HUES48 (cell line): ENCODE data around the gene GHRH.

Source experiments
- H3K27ac ChIP-seq: one replicate; pipeline ENCODE4 v1.7.0; 2013; ENCODE audit warnings: low read depth, low read length, inconsistent platforms
- H3K27me3 ChIP-seq: 2 replicates; pipeline ENCODE4 v1.6.1; 2013; ENCODE audit warnings: mild to moderate bottlenecking, low read length; ENCODE audit not compliant: control insufficient read depth, insufficient read depth
- H3K36me3 ChIP-seq: 2 replicates; pipeline ENCODE4 v1.6.1; 2013; ENCODE audit warnings: low read length; ENCODE audit not compliant: control insufficient read depth, insufficient read depth
- H3K4me1 ChIP-seq: 2 replicates; pipeline ENCODE4 v1.6.1; 2013; ENCODE audit warnings: mild to moderate bottlenecking, low read length; ENCODE audit not compliant: control insufficient read depth, insufficient read depth
- H3K4me3 ChIP-seq: 2 replicates; pipeline ENCODE4 v1.5.1; 2013; ENCODE audit warnings: mild to moderate bottlenecking, low read depth, low read length
- H3K9ac ChIP-seq: 2 replicates; pipeline ENCODE4 v1.6.1; 2013; ENCODE audit warnings: mild to moderate bottlenecking, low read depth, low read length, moderate library complexity
- H3K9me3 ChIP-seq: 2 replicates; pipeline ENCODE4 v1.6.1; 2013; ENCODE audit warnings: low read length; ENCODE audit not compliant: control insufficient read depth, insufficient read depth

GHRH gene

DNA sequence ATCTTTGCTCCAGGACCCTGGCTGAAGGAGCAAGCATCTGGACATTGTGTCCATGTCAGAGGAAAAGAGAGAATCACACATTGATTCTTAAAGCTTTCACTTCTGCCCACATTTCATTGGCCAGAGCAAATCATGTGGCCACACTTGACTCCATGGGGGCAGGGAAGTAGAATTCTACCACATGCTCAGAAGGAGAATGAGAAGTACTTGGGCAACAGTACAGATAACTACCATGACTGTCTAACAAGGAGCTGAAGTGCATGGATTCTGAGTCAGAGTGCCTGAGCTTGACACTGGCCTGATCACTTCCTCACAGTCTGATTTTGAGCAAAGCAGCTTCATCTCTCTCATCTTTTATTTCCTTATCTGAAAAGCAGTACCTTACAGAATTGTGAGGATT lies 38.6 kb downstream of the GHRH start:
- Histone ChIP-seq H3K9me3 (no peaks in the 10 kb centered on the region), H3K9ac (no peak overlapping the region), H3K4me3 (no peak overlapping the region), H3K27ac (no peak overlapping the region), H3K27me3 (no peaks in the 10 kb centered on the region), H3K4me1 (peaks cover 24% of the 10 kb centered on the region), H3K36me3 (peaks cover 93% of the 10 kb centered on the region)

DNA sequence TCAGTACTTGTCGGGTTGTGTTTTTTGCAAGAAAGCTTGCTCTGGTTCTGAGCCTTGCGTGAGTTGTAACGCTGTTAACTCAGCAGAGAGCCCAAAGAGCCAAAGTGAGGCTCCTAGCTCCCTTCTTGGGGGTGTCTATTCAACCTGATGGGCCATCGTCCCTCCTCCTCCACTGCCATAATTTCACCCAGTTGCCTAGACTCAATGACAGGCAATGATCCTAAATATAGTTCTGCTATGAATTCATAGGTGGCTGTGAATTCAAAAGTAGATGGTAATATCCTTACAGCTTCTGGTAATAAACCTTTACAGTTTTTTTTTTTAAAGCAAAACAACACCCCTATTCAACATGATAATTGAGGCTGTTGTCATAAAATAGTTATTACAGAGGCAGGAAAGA lies 39.5 kb downstream of the GHRH start:
- Histone ChIP-seq H3K4me3 (no peak overlapping the region), H3K9ac (no peak overlapping the region), H3K9me3 (no peaks in the 10 kb centered on the region), H3K27ac (no peak overlapping the region), H3K27me3 (no peaks in the 10 kb centered on the region), H3K36me3 (peaks cover 87% of the 10 kb centered on the region), H3K4me1 (0 out of 2 replicates have a peak, but pooled peaks cover 14% of the 10 kb centered on the region)

DNA sequence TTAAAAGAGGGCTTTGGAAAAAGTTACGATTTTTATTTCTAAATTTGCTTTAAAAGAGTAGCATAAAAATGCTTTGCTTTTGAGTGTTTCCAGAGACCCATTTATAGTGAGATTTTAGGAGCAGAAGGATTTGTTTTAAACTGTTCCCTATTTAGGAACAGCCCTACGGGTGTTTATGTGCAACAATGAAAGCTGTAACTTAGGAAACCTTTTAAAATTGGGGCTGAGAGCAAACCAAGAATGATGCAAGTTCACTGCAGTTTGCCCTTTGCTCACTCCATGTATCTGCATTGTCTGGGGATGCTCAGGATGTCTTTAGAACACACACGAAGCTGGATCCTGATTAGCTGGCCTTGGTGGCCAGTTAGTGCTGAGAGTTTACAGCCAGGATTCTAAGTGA lies 40.9 kb downstream of the GHRH start:
- no peak overlapping the region for H3K27ac ChIP-seq
- peaks cover 82% of the 10 kb centered on the region for H3K36me3 ChIP-seq
- H3K9me3 ChIP-seq, result no peaks in the 10 kb centered on the region
- H3K9ac ChIP-seq, result no peak overlapping the region
- no peaks in the 10 kb centered on the region for H3K27me3 ChIP-seq
- no peak overlapping the region for H3K4me3 ChIP-seq
- H3K4me1 ChIP-seq, result 0 out of 2 replicates have a peak, but pooled peaks cover 14% of the 10 kb centered on the region

DNA sequence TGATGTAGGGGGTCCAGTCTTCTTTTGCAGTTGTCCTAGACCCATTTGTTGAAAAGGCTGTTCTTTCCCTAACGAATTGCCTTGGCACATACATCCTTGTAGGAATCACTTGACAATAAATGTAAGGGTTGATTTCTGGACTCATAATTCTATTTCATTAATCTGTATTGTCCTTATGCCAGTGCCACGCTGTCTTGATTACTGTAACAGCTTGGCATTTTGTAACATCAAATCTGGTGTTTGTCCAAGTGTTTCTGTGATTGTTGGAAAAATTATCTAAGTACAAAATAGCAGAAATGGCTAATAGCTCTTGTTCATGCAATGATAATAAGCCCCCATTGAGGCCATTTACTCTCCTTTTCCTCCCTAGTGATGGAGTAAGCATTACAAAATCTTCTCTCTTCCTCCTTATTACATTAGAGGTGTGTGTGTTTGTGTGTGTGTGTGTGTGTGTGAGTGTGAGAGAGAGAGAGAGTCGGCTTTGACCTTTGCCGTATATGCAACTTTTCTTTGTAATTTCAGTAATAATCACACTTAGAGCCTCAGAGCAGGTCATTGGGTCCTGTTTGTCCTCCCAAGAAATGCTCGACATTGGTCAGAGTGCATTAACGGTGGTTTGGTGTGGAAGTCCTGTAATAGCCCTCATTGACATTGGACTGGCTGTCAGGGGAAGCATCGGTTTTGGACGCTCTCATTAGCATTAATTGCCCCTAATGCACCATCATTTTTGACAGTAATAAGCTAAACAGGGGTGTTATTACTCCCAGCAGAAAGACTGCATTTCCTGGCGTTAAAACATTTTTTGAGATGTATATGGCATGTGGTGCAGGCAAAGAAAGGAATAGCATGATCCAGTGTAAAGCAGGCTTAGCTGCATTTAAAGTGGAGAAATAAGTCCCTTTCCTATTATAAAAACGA lies 41.6 kb downstream of the GHRH start:
- no peak overlapping the region for H3K27ac ChIP-seq
- H3K9me3 ChIP-seq, result no peaks in the 10 kb centered on the region
- H3K4me1 ChIP-seq, result 0 out of 2 replicates have a peak, but pooled peaks cover 14% of the 10 kb centered on the region
- peaks cover 82% of the 10 kb centered on the region for H3K36me3 ChIP-seq
- H3K9ac ChIP-seq, result no peak overlapping the region
- H3K27me3 ChIP-seq, result no peaks in the 10 kb centered on the region
- no peak overlapping the region for H3K4me3 ChIP-seq

DNA sequence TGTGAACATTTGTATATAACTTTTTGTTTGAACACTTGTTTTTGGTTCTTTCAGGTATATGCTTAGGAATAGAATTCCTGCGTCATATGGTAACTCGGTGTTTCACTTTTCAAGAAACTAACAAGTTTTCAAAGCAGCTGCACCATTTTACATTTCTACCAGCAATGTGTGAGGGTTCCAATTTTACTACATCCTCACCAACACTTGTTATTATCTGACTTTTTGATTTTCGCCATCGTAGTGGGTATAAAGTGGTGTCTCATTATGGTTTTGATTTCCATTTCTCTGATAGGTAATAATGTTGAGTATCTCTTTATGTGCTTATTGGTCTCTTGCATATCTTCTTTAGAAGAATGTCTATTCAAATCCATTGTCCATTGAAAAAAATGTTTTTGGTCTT lies 42.6 kb downstream of the GHRH start:
- no peak overlapping the region for H3K9ac ChIP-seq
- H3K27me3 ChIP-seq, result no peaks in the 10 kb centered on the region
- H3K9me3 ChIP-seq, result no peaks in the 10 kb centered on the region
- peaks cover 82% of the 10 kb centered on the region for H3K36me3 ChIP-seq
- H3K4me3 ChIP-seq, result no peak overlapping the region
- H3K27ac ChIP-seq, result no peak overlapping the region
- 0 out of 2 replicates have a peak, but pooled peaks cover 14% of the 10 kb centered on the region for H3K4me1 ChIP-seq

DNA sequence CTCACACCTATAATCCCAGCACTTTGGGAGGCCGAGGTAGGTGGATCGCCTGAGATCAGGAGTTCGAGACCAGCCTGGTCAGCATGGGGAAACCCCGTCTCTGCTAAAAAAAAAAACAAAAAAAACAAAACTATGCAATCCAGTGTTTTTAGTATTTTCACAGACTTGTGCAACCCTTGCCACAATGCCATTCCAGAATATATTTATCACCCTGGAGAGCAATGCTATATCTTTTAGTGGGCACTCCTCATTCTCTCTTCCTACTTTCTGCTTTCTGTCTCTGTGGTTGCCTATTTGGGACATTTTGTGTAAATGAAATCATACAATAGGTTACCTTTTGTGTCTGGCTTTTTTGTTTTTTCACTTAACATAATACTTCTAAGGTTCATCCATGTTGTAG lies 43.2 kb downstream of the GHRH start:
- Histone ChIP-seq H3K27me3 (no peaks in the 10 kb centered on the region), H3K27ac (no peak overlapping the region), H3K36me3 (peaks cover 82% of the 10 kb centered on the region), H3K9ac (no peak overlapping the region), H3K4me3 (no peak overlapping the region), H3K9me3 (no peaks in the 10 kb centered on the region), H3K4me1 (0 out of 2 replicates have a peak, but pooled peaks cover 14% of the 10 kb centered on the region)

DNA sequence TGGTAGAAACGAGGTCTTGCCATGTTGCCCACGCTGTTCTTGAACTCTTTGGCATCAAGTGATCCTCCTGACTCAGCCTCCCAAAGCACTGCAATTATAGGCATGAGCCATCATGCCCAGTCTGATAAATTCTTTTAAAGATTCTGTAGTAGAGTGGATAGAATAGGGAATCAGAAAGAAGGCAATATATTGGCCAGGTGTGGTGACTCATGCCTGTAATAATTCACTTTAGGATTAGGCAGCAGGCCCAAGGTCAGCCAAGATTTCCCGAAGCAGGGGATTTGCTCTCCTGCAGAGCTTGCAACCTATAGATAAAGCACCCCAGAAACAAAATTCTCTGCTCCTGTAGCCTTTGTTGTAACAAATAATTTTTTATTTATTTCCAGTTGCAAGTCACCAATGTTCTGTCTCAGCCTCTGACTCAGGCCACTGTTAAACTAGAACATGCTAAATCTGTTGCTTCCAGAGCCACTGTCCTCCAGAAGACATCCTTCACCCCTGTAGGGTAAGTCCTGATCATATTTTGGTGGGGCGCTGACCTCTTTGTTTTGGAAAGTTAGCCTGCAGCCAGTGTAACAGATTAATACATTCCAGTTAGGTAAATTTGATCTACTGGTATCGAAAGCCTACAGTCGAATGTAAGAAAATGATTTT lies 51.8 kb downstream of the GHRH start:
- Histone ChIP-seq H3K36me3 (peaks cover 95% of the 10 kb centered on the region), H3K9me3 (no peaks in the 10 kb centered on the region), H3K4me1 (no peaks in the 10 kb centered on the region), H3K27me3 (no peaks in the 10 kb centered on the region), H3K4me3 (no peak overlapping the region), H3K27ac (no peak overlapping the region), H3K9ac (no peak overlapping the region)

DNA sequence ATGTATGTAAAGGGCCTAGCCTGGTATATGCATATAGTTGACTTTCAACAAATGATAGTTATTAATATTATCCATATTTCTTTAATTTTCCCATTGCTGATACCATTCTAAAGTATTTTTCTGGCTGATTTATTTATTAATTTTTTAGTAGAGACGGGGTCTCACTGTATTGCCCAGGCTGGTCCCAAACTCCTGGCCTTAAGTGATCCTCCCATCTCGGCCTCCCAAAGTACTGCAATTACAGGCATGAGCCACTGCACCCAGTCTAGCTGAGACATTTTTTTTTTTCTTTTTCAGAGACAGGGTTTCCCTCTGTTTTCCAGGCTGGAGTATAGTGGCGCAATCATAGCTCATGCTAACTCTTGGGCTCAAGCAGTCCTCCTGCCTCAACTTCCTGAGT lies 52.4 kb downstream of the GHRH start:
- Histone ChIP-seq H3K27ac (no peak overlapping the region), H3K9me3 (no peaks in the 10 kb centered on the region), H3K9ac (no peak overlapping the region), H3K4me1 (no peaks in the 10 kb centered on the region), H3K4me3 (no peak overlapping the region), H3K36me3 (peaks cover 95% of the 10 kb centered on the region), H3K27me3 (no peaks in the 10 kb centered on the region)

DNA sequence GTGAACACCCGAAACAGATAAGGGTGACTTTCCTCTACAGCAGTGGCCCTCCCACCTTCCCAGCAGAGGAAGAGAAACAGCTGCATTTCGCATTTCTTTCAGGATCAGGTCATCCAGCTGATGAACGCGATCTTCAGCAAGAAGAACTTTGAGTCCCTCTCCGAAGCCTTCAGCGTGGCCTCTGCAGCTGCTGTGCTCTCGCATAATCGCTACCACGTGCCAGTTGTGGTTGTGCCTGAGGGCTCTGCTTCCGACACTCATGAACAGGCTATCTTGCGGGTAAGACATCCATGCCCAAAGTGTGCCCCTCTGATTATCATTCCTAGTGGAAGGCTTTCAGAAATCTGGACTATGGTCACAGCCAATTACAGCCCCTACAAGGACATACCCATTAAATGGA lies 54.4 kb downstream of the GHRH start:
- Histone ChIP-seq H3K27ac (no peak overlapping the region), H3K36me3 (peaks cover 93% of the 10 kb centered on the region), H3K27me3 (no peaks in the 10 kb centered on the region), H3K4me3 (no peak overlapping the region), H3K9me3 (no peaks in the 10 kb centered on the region), H3K9ac (no peak overlapping the region), H3K4me1 (peaks cover under 1% of the 10 kb centered on the region; the same call in 1 of the 2 replicates)

DNA sequence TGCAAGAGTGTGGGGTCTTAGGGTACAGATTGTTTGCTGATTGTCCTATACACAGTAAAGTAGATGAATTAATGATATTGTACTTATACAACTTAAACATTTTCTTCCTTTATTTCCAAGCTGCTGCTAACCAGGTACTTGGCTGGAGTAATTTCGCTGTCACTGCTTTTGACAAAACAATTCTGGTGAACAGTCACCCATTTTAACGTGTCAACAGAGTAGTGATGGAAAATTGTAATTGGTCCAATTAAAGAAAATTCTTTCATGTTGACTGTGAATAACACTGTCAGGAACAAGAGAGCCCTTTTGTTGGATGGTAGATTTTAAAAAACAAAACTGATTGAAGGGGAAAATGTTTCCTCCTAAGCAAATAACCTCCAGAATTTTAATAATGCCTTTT lies 55.8 kb downstream of the GHRH start:
- no peak overlapping the region for H3K9ac ChIP-seq
- H3K27ac ChIP-seq, result no peak overlapping the region
- peaks cover 3% of the 10 kb centered on the region; the same call in 1 of the 2 replicates for H3K4me1 ChIP-seq
- peaks cover 98% of the 10 kb centered on the region for H3K36me3 ChIP-seq
- no peaks in the 10 kb centered on the region for H3K9me3 ChIP-seq
- H3K27me3 ChIP-seq, result no peaks in the 10 kb centered on the region
- H3K4me3 ChIP-seq, result no peak overlapping the region

DNA sequence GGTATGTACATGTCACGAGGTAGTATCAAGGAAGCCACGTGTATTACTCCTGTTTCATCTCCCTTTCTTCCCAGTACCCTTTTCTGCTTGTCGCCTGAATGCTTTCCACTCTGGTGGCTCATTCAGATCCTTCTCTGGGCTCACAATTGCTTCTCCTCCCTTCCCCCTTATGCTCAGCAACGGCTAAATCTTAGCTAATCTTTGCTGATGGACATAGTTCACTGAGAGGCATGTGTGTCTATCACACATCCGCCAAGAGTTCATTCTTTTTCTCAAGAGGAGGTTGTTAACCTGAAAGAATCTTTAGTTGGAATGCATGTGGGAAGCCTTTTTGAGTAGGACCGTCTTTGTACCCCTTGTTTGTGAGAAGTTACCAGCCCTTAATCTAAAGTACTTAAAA lies 56.5 kb downstream of the GHRH start:
- peaks cover 99% of the 10 kb centered on the region for H3K36me3 ChIP-seq
- no peaks in the 10 kb centered on the region for H3K27me3 ChIP-seq
- no peak overlapping the region for H3K9ac ChIP-seq
- H3K4me3 ChIP-seq, result no peak overlapping the region
- H3K9me3 ChIP-seq, result no peaks in the 10 kb centered on the region
- H3K4me1 ChIP-seq, result peaks cover 3% of the 10 kb centered on the region; the same call in 1 of the 2 replicates
- no peak overlapping the region for H3K27ac ChIP-seq
